NCI-H510A (cell line): Measurements from ENCODE around the gene MAN2B1.
"Not testable (repeated sequence)": the region's sequence is repeated elsewhere in the genome, so short reads cannot be mapped to it uniquely, and the experiment has no call there.

ENCODE experiments used
- DNase-seq: peaks from one replicate; lab custom pipeline; 2025; lab: John Stamatoyannopoulos, UW

Gene MAN2B1

GRCh38 chr19:12689012-12689411 is 22.5 kb upstream of the MAN2B1 start:
- no peak for DNase-seq

GRCh38 chr19:12687496-12688196 is 21.1 kb upstream of the MAN2B1 start, which contains the start of gene GNG14:
GNG14 (plus strand) TSS chr19:12687998; CDS start chr19:12688049, 51 bp downstream.
- DNase-seq, result no peak

GRCh38 chr19:12685831-12686230 is 19.3 kb upstream of the MAN2B1 start:
- DNase-seq, result no peak

- DNase-seq, result peak; percentile 95
Observed at GRCh38 chr19:12681074-12681987, 14.8 kb upstream of the MAN2B1 start, which contains the start of gene DHPS. DHPS (minus strand) TSS chr19:12681880; CDS start chr19:12681766, 114 bp downstream.

- DNase-seq, result no peak
Observed at GRCh38 chr19:12680034-12680433, 13.5 kb upstream of the MAN2B1 start.

- DNase-seq, result not testable (repeated sequence)
Observed at GRCh38 chr19:12678039-12678438, 11.5 kb upstream of the MAN2B1 start.

GRCh38 chr19:12676928-12677327 is 10.4 kb upstream of the MAN2B1 start:
- no peak for DNase-seq

- peak; percentile 70 for DNase-seq
Observed at GRCh38 chr19:12676384-12676792, 9.8 kb upstream of the MAN2B1 start.

GRCh38 chr19:12675940-12676339 is 9.4 kb upstream of the MAN2B1 start:
- no peak for DNase-seq

GRCh38 chr19:12675399-12675798 is 8.9 kb upstream of the MAN2B1 start:
- DNase-seq, result no peak

GRCh38 chr19:12672744-12673143 is 6.2 kb upstream of the MAN2B1 start:
- no peak for DNase-seq

- no peak for DNase-seq
Observed at GRCh38 chr19:12670159-12670928, 3.8 kb upstream of the MAN2B1 start.

- DNase-seq, result peak; percentile 82
Observed at GRCh38 chr19:12669270-12670158, 3.0 kb upstream of the MAN2B1 start.

GRCh38 chr19:12668932-12669269 is 2.4 kb upstream of the MAN2B1 start:
- DNase-seq, result no peak

GRCh38 chr19:12668346-12668745 is 1.8 kb upstream of the MAN2B1 start:
- DNase-seq, result no peak

GRCh38 chr19:12667731-12668302 is 1.3 kb upstream of the MAN2B1 start:
- no peak for DNase-seq

GRCh38 chr19:12665671-12666264 is 774 bp downstream of the MAN2B1 start:
- DNase-seq, result no peak

- DNase-seq, result no peak
Observed at GRCh38 chr19:12665281-12665573, 1.3 kb downstream of the MAN2B1 start.

GRCh38 chr19:12664406-12665280 is 1.9 kb downstream of the MAN2B1 start:
- no peak for DNase-seq

GRCh38 chr19:12660980-12661379 is 5.6 kb downstream of the MAN2B1 start:
- no peak for DNase-seq
